Choroid plexus epithelial cell (primary cell): ENCODE results near the gene MAD1L1.

Source experiments
- DNase-seq: peaks from one replicate; pipeline ENCODE4 v3.0.0-alpha.2; 2010; ENCODE audit warnings: low read depth
- H3K4me3 ChIP-seq: 2 replicates; pipeline ENCODE4 v1.5.1; 2011; ENCODE audit warnings: low read depth, mild to moderate bottlenecking, control low read depth, low read length, moderate library complexity
- CTCF ChIP-seq: conservative IDR thresholded peaks from 2 replicates; pipeline ENCODE4 v1.5.1; 2011; ENCODE audit warnings: low read depth, mild to moderate bottlenecking, control low read depth, inconsistent platforms, low read length, moderate library complexity

The MAD1L1 gene

DNA sequence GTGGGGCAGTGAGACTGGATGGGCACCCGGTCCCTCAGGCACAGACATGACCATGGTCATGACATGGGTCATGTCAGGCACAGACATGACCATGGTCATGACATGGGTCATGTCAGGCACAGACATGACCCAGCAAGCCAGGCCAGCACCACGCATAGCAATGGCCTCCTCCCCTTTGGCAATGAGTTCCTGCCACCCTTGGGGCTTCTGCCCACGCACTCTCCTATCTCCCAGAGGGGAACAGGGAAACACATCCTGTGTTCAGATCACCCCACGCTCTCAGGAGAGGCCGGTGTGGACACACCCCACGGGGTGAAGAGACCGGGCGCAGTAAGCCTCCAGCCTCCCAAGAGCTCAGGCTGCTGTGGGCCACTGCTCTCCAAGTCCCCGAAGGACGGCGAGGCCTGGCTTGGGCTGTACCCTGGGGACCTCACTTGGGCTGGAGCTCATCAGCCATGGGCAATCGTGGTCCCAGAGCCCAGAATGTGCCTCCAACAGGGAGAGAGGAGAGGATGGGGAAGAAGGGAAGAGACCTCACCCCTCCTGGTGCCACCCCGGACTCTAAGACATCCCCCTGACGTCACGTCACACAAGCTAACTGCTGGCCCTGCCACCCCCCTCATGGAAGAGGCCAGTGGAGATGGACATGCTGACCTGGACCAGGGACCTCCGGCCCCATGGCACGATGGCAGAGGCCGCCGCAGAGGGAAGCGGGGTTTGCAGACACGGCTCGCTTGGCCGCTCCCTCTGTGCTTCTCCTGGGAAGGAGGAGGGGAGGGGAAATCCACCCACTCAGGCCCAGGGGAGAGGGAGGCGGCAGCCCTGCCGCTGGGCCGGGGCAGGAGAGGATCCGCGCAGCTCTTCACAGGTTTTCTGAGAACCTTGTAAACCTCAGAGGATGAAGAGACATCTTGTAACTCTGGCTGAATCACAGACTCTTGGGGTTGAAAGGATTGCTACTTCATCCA, 293.0 kb downstream of the MAD1L1 start:
- no peak for DNase-seq
- no peak overlapping the region for H3K4me3 ChIP-seq

DNA sequence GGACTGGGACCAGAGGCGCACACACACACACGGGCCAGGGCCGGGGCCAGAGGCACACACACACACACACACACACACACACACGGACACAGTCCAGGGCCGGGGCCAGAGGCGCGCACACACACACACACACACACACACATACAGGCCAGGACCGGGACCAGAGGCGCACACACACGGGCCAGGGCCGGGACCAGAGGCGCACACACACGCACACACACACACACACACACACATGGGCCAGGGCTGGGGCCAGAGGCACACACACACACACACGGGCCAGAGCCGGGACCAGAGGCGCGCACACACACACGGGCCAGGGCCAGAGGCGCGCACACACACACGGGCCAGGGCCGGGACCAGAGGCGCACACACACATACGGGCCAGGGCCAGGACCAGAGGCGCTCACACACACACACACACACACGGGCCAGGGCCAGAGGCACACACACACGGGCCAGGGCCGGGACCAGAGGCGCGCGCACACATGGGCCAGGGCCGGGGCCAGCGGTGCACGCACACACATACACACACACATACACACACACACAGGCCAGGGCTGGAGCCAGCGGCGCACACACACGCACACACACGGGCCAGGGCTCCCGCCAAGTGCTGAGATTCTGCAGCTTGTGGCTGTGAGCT, 293.8 kb downstream of the MAD1L1 start:
- no peak for DNase-seq
- no peak overlapping the region for H3K4me3 ChIP-seq
- TF ChIP-seq CTCF = no peak

More for the DNA sequence above, 293.0 kb downstream of the MAD1L1 start:
- TF ChIP-seq CTCF = no peak

- DNase-seq = no peak
- no peak for TF ChIP-seq CTCF
- H3K4me3 ChIP-seq = no peak overlapping the region
Measured at GRCh38 chr7:1937252-1937605, 295.5 kb downstream of the MAD1L1 start.

GRCh38 chr7:1936531-1937251, 296.1 kb downstream of the MAD1L1 start:
- TF ChIP-seq CTCF = no peak
- no peak for DNase-seq
- no peak overlapping the region for H3K4me3 ChIP-seq

- no peak overlapping the region for H3K4me3 ChIP-seq
- DNase-seq = no peak
- TF ChIP-seq CTCF = no peak
Measured at GRCh38 chr7:1936006-1936310, 296.8 kb downstream of the MAD1L1 start.

- DNase-seq = no peak
- no peak for TF ChIP-seq CTCF
- H3K4me3 ChIP-seq = no peak overlapping the region
Measured at GRCh38 chr7:1935176-1936005, 297.4 kb downstream of the MAD1L1 start.
